NCI-H2227 (cell line): ENCODE results near the gene PYDC2.

ENCODE experiments used
- DNase-seq: peaks from one replicate; lab custom pipeline; 2025; ENCODE audit not compliant: unreplicated experiment; lab: John Stamatoyannopoulos, UW

PYDC2 gene

DNA sequence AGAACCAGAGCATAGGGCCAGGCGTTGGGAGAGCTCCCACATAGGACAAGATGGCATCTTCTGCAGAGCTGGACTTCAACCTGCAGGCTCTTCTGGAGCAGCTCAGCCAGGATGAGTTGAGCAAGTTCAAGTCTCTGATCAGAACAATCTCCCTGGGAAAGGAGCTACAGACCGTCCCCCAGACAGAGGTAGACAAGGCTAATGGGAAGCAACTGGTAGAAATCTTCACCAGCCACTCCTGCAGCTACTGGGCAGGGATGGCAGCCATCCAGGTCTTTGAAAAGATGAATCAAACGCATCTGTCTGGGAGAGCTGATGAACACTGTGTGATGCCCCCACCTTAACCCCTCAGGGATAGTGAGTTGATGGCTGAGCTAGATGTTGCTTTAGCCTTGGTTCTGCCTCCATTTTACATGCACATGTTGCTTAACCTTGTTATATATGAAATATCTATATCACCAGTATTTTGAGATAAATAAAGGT, at the start of gene PYDC2:
Gene PYDC2 (plus strand): TSS at position 51 of the 483 bp plus-strand sequence. CDS start 0 bp downstream, at position 51.
- DNase-seq, result no peak

DNA sequence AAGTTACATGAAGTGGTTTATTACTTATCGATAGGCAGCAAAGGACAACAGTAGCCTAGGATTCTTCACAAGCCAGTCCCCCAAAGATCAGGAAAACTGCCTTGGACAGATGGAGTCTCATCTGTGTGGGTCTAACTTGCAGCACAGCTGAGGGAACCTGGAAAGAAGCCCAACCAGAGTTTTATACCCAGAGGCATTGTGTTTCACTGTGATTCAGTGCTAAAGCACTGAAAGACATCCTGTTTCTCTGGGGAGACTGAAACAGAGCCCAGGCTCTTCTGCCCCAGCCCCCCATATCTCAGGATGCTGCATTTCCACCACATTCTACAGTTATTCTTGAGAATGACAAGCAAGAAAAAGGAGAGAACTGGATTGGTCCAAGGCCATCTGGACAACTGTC, 48.2 kb upstream of the PYDC2 start:
- no peak for DNase-seq

GRCh38 chr3:191414286-191414685, 46.7 kb upstream of the PYDC2 start:
- no peak for DNase-seq

- DNase-seq, result no peak
Measured at GRCh38 chr3:191414732-191415131, 46.2 kb upstream of the PYDC2 start.

DNA sequence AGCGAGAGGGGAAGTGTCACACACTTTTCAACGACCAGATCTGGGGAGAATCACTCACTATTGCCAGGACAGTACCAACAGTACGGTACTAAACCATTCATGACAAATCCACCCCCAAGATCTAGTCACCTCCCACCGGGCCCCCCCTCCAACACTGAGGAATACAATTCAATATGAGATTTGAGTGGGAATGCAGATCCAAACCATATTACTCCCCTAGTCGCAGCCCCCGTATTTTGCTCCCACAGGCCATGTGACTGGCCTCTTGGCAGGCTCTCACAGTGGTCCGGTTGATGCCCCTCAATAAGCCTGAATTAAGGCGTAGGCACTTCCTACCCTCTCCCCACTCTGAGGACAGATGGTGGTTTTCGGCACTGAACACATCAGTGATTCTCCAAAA, 45.4 kb upstream of the PYDC2 start:
- no peak for DNase-seq

GRCh38 chr3:191417457-191417729, 43.6 kb upstream of the PYDC2 start:
- DNase-seq, result no peak

- DNase-seq, result no peak
Measured at GRCh38 chr3:191420771-191421170, 40.2 kb upstream of the PYDC2 start.

- DNase-seq, result peak; percentile 24
Measured at GRCh38 chr3:191424881-191425280, 36.1 kb upstream of the PYDC2 start.

- peak; percentile 86 for DNase-seq
Measured at GRCh38 chr3:191425322-191425734, 35.6 kb upstream of the PYDC2 start.

DNA sequence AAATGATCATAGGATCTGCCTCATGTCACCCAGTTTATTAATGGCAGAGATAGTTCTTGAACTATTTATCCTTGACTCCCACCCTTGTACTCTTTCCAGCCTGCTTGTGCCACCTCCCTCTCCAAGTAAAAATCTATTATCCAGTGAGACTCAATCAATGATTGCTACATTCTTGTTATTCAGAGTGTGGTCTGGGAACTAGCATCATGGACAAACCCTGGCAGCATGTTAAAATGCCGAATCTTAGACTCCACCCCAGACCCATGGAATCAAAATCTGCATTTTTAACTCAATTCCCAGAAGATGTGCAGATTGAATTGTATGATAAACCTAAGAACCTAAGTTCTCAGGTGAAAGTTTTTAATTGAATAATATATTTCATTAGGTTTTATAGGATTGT, 34.7 kb upstream of the PYDC2 start:
- DNase-seq, result no peak

- no peak for DNase-seq
Measured at GRCh38 chr3:191428177-191428576, 32.8 kb upstream of the PYDC2 start.

DNA sequence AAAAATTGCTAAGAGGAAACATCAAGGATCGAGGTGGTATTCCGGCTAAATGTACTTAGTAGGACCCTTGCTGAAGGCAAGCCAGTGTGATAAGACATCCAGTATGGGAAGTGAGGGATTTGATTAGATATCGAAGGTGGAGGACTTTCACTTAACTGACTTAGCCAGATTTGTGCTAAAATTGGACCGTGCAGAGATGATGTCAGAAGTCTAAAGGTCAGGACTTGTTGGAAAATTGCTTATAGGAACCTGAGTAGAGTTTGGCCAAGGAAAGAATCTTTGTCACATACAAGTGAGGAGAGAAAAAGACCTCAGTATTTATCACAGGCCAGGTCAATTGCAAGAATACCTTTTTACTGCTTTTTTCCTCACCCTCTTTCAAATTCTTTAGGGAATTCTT, 30.9 kb upstream of the PYDC2 start:
- no peak for DNase-seq

DNA sequence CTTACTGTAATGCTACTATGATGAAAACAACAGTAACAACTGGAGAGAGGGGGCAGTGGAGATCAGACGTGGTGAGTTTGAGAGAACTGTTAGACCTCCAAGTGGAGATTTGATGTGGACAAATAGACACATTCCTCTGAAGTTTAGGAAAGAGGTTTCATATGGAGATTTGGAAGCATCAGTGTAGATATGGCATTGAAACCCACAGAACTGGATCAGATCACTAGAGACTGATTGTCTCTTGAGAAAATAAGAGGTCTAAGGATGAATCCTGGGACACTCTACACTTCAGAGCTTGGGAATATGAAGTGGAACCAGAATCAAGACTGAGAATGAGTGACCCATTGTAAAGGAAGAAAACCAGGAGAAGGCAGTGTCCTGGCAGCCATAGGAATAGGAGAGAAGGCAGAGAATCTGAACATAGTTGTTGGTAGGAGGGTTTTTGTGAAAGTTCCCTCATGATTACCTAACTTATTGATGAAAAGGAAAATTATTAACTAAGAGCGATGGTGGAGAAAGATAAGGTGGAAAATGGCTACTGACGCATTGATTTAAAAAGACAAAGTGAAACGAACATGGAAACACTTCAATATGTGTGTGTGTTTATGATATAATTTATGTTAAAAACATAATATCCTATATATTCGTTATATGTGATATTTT, 29.7 kb upstream of the PYDC2 start:
- no peak for DNase-seq

DNA sequence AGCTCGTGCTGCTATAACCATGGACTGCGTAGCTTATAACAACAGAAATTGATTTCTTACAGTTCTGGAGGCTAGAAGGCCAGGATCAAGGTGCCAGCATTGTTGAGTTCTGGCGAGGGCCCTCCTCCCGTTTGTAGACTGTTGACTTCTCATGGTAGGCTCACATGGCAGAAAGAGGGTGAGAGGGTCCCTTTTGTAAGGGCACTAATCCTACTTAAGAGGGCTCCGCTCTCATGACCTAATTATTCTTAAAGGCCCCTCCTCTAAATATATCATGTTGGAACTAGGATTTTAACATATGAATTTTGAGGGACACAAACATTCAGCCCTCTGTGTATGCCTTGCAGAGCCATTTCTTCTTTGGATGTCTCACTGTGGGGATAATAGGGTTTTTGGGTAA, 28.8 kb upstream of the PYDC2 start:
- DNase-seq, result no peak

DNA sequence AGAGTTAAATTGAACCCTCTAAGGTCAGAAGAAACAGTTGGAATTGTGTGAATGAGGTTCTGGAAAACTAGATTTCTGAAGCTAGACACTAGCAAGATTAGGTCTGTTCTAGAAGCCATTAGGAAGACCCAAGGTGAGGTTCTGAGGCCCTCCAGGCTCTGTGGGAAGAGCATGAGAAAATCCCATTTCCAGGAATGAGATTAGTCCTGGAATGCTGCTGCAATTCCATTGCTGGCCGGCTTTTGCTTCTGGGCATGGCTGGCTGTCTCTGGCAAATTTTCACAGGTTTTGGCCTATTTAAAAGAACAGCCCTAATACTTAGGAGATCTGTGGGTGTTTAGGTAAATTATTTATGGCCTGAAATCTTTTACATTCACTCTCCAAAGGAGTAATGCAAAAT, 26.9 kb upstream of the PYDC2 start:
- no peak for DNase-seq

DNA sequence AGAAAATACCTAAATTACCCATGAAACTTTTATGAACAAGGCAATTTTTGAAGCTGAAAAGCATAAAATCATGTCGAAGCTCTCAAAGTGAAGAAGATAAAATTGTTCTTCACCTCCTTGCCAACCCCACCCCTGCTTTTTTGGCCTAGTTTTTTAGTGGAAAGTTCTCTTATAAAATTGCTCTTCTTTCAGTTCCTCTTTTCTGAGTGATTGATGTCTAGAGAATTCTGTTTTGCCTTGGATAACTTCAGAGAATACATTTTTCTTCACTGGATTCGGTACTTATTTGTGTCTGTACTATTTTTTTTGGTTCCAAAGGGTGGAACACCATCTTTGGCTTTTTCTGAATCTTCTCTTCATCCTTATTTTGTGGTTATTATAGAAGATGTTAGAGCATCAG, 25.0 kb upstream of the PYDC2 start:
- no peak for DNase-seq

- no peak for DNase-seq
Measured at GRCh38 chr3:191438150-191438814, 22.7 kb upstream of the PYDC2 start.

DNA sequence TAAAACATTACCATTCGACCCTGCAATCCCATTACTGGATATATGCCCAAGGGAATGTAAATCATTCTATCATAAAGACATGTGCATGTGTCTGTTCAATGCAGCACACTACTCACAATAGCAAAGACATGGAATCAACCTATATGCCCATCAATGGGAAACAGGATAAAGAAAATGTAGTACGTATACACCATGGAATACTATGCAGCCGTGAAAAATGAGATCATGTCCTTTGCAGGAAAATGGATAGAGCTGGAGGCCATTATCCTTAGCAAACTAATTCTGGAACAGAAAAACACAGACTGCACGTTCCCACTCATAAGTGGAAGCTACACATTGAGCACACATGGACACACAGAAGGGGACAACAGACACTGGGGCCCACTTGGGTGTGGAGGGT, 20.4 kb upstream of the PYDC2 start:
- DNase-seq, result no peak

DNA sequence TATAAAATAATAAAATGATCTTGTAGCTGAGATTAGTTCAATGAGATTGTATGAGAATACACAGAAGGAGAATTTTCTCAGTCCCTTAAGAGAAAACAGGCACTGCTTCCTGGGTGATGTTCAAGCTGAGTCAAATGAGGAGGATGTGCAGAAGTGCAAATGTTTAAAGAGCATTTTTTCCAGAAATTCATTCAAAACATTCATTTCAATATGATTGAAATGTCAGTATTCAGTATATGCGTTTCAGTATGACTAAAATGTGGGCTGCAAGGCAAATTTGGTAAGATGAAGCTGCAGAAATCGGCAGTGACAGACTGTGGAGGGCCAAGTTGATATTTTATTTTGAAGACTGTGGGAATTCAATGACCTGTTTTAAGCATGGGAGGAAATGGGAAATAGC, 19.3 kb upstream of the PYDC2 start:
- no peak for DNase-seq

- no peak for DNase-seq
Measured at GRCh38 chr3:191444569-191444968, 16.4 kb upstream of the PYDC2 start.

DNA sequence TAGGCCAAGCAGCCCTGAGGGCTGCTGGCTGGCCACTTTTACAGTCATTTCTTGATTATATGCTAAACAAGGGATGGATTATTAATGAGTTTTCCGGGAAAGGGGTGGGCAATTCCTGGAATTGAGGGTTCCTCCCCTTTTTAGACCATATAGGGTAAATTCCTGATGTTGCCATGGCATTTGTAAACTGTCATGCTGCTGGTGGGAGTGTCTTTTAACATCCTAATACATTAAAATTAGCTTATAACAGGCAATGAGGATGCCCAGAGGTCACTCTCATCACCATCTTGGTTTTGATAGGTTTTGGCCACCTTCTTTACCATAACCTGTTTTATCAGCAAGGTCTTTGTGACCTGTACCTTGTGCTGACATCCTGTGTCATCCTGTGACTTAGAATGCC, 11.7 kb upstream of the PYDC2 start:
- no peak for DNase-seq

- no peak for DNase-seq
Measured at GRCh38 chr3:191455257-191455952, 5.6 kb upstream of the PYDC2 start.
